GM12892 (cell line): ENCODE results near the gene COL6A3.

Experiments
- POLR2A ChIP-seq: IDR thresholded peaks from 2 replicates; pipeline ENCODE4 v1.6.1; 2011; ENCODE audit warnings: low read depth, low read length, control low read depth
- TAF1 ChIP-seq: IDR thresholded peaks from 2 replicates; pipeline ENCODE4 v1.6.1; 2011; ENCODE audit warnings: low read depth, mild to moderate bottlenecking, control low read depth, low read length, borderline replicate concordance

- no peak for TF ChIP-seq TAF1
- TF ChIP-seq POLR2A, result no peak
Measured at GRCh38 chr2:237384672-237385020, 29.3 kb downstream of the COL6A3 start.
